GM19452 (cell line): ENCODE measurements around the gene KRT6A.

ENCODE experiments used
- ATAC-seq: cut with Tn5 transposase; IDR thresholded peaks from one replicate; pipeline ENCODE4 v1.9.1; 2021; ENCODE audit not compliant: unreplicated experiment

Gene KRT6A

GRCh38 chr12:52438305-52439301 is 54.5 kb downstream of the KRT6A start:
- ATAC-seq, result no peak

DNA sequence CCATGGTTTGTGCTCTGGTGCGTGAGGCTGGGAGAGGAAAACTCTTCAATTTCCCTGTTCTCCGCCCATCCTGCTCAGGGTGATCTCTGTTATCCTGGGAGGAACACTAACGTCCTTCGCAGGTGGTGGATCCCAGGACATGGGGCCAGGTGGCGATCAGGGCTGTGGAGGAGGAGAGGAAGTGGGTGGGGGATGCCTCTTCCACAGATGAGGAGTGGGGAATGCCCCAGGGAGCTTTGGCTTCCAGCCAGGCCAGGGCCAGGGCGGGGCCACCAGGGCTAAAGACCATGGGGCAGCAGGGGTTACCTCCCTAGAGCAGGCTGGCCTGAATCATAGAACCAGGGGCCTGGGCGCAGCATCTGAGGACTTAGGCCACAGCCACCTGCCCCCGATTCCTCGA is 55.5 kb downstream of the KRT6A start:
- ATAC-seq, result no peak
